ENCODE measurements around the gene IL6.
"Not testable (repeated sequence)": the region's sequence is repeated elsewhere in the genome, so short reads cannot be mapped to it uniquely, and the experiment has no call there.

GRCh38 chr7:22704722-22705121 is 22.3 kb upstream of the IL6 start:
- TF ChIP-seq, protein P1, sequence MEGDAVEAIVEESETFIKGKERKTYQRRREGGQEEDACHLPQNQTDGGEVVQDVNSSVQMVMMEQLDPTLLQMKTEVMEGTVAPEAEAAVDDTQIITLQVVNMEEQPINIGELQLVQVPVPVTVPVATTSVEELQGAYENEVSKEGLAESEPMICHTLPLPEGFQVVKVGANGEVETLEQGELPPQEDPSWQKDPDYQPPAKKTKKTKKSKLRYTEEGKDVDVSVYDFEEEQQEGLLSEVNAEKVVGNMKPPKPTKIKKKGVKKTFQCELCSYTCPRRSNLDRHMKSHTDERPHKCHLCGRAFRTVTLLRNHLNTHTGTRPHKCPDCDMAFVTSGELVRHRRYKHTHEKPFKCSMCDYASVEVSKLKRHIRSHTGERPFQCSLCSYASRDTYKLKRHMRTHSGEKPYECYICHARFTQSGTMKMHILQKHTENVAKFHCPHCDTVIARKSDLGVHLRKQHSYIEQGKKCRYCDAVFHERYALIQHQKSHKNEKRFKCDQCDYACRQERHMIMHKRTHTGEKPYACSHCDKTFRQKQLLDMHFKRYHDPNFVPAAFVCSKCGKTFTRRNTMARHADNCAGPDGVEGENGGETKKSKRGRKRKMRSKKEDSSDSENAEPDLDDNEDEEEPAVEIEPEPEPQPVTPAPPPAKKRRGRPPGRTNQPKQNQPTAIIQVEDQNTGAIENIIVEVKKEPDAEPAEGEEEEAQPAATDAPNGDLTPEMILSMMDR (IDR thresholded peaks at IDR 0.05; ENCODE audit: insufficient read depth, low read length), result not testable (repeated sequence)
- not testable (repeated sequence) for TF ChIP-seq SPI1 (IDR thresholded peaks at IDR 0.05; ENCODE audit: borderline replicate concordance, low read depth)
